ENCODE data around the gene PTPRH. TPM values are rescaled to one million over a fixed set of nuclear protein-coding genes. Genes with fewer than 3 reads are reported as not detected.

Gene PTPRH
- total and polyA plus RNA-seq, 8 donors = 0.10 to 0.63 (median 0.23) TPM

DNA sequence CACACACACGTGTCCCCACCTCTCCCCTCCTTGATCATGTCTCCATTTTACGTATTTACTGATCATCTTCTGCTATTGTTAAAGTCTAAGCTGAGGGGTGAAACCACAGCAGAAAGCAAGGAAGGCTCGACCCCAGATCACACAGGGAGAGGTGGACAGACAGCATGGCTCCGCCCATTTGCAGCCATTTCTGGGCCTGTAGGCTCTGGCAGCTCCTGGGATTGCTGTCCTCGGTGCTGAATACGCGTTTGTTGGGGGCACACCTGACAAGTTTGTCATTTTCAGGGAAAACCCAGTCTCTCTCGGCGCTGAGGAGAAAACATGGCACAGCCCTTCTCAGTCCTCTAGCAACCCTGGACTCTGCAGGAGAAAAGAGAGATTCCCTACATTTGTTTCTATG is 11.2 kb upstream of the PTPRH start:
- Histone ChIP-seq H3K27me3 (peaks cover 0 to 18% of the 10 kb centered on the region in 2 donors), H3K36me3 (peaks cover 0 to 11% of the 10 kb centered on the region in 2 donors), H3K27ac (no peak overlapping the region), H3K4me3 (no peak overlapping the region), H3K9me3 (peaks cover 0 to 10% of the 10 kb centered on the region in 2 donors), H3K4me1 (peaks cover 0 to 14% of the 10 kb centered on the region in 2 donors)
- intact Hi-C loops (cut with DNase I) = no loop called here
- no peak for ATAC-seq
- TF ChIP-seq, protein P1, sequence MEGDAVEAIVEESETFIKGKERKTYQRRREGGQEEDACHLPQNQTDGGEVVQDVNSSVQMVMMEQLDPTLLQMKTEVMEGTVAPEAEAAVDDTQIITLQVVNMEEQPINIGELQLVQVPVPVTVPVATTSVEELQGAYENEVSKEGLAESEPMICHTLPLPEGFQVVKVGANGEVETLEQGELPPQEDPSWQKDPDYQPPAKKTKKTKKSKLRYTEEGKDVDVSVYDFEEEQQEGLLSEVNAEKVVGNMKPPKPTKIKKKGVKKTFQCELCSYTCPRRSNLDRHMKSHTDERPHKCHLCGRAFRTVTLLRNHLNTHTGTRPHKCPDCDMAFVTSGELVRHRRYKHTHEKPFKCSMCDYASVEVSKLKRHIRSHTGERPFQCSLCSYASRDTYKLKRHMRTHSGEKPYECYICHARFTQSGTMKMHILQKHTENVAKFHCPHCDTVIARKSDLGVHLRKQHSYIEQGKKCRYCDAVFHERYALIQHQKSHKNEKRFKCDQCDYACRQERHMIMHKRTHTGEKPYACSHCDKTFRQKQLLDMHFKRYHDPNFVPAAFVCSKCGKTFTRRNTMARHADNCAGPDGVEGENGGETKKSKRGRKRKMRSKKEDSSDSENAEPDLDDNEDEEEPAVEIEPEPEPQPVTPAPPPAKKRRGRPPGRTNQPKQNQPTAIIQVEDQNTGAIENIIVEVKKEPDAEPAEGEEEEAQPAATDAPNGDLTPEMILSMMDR (IDR thresholded peaks at IDR 0.05) = no peak
- DNase-seq = no peak

DNA sequence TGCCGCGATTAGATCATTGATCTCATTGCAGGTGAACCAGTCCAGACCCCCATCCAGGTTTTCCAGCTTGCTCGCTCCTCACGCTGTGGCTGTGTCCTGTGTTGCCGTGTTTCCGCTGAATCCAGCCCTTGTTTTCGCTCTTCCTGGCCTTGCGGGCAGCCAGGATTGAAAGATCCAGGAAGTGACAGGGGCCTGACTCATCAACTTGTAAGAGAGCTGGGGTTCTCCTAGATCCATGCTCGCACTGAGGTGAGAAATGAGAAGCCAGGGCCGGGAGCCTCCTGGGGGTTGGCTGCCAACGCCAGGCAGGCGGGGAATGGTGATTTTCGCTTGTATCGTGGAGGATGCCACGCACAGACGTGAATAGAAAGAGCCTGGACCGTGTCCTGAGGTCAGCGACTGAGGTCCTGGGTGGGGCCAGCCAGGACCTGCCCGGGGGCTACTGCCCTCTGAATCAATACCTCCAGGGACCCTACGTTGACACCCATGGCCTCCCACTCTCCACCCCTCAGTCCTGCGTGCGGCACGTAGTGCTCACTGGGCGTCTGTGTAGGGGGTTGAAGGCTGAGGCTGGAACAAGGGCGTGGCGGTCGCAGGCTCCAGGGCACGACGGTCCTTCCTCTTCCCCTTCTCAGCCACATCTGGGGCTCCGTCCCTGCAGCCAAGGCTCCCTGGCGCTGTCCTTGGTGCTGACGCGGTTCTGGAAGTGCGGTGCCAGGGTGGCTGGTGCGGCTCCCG is 7.3 kb upstream of the PTPRH start:
- Histone ChIP-seq H3K27me3 (peaks cover 0 to 40% of the 10 kb centered on the region in 2 donors), H3K4me3 (peak overlapping the region; percentile 19 to 45), H3K27ac (peak overlapping the region in 1 of 2 donors; percentile 77), H3K9me3 (peaks cover 0 to 18% of the 10 kb centered on the region in 2 donors), H3K36me3 (no peaks in the 10 kb centered on the region), H3K4me1 (peaks cover 0 to 14% of the 10 kb centered on the region in 2 donors)
- TF ChIP-seq, protein P1 (IDR thresholded peaks at IDR 0.05) = no peak
- ATAC-seq = peak; percentile 96
- intact Hi-C loops (cut with DNase I) = no loop called here
- DNase-seq = peak; percentile 56 to 88 (median 74)

DNA sequence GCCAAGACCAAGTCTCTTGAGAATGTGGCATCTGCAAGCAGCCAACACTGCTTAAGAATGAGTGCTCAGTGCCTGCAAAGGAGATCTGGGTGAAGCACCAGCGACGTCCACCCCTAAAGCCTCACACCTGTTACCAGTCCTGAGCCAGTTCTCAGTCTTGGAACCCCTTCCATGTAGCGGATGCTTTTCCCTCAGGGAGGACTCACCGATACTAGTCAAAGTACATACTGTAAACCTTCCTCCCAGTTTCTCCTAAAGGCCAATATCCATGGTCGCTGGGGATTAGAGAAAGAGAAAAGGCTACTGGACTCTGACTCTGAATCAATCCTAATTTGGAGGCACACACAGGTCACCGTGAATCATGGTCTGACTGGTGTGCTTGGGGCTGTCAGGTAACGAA is 4.2 kb upstream of the PTPRH start:
- Histone ChIP-seq H3K4me1 (peaks cover 0 to 22% of the 10 kb centered on the region in 2 donors), H3K36me3 (no peaks in the 10 kb centered on the region), H3K4me3 (no peak overlapping the region), H3K9me3 (peaks cover 0 to 8% of the 10 kb centered on the region in 2 donors), H3K27ac (no peak overlapping the region), H3K27me3 (peaks cover 0 to 52% of the 10 kb centered on the region in 2 donors)
- no peak for ATAC-seq
- DNase-seq = no peak
- TF ChIP-seq, protein P1 (IDR thresholded peaks at IDR 0.05) = no peak
- intact Hi-C loops (cut with DNase I) = no loop called here

DNA sequence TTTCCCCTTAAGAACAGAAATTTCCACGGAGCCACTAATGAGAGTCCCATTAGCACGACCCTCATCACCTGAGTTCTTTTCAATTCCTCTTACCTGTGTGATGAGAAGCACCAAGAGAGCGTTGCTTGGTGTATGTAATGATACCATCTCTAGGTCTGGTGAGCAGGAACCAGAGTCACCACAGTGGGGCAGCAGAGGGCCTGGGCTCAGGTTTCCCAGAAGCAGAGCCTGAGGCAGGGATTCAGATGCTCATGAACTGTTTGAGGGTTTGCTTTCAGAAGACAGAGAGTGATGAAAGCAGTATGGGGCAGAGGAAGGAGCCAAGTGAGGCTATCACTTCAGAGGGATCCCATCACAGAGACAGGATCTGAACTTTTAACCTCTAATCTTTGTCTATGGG is 3.1 kb upstream of the PTPRH start:
- no peak overlapping the region for H3K27ac ChIP-seq
- H3K9me3 ChIP-seq = peaks cover 0 to 8% of the 10 kb centered on the region in 2 donors
- H3K36me3 ChIP-seq = no peaks in the 10 kb centered on the region
- H3K27me3 ChIP-seq = peaks cover 0 to 52% of the 10 kb centered on the region in 2 donors
- ATAC-seq (no peak), DNase-seq (no peak)
- H3K4me3 ChIP-seq = no peak overlapping the region
- TF ChIP-seq, protein P1 (IDR thresholded peaks at IDR 0.05) = peak in 1 of 2 donors; percentile 39
- H3K4me1 ChIP-seq = peaks cover 0 to 22% of the 10 kb centered on the region in 2 donors
- intact Hi-C loops (cut with DNase I) = no loop called here

DNA sequence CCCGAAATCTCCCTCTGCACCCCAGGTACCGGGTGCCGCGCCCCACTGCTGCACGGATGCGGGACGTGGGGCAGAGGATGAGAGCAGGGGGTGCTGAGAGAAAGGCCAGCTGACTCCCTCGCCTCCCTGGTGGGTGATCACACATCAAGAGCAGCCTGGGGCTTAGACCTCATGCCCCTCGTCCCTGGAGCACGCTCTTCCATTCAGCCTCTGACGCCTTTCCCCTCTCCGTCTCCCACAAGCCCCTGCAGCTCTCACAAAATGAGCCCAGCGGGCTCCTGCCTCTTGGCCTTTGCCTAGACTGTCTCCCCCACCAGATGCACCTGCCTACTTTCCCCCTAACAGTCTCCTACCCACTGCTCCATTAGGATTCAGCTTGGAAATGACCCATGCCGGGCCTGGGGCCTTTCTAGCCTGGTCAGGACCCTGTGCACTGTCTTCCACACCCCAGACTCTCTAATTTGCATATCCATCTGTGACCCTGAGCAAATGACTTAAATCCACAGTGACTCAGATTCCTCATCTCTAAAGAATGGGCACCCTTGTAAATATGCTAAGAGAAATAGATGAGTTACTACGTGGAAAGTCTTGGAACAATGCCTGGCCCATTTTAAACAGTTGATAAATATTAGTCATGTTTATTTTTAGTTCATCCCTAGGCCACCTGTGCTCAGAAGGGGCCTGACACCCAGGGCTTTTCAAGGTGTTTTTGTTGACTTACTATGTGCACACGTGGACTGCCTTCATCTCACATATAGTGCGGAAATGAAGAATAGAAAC is 582 bp upstream of the PTPRH start:
- H3K27ac ChIP-seq = no peak overlapping the region
- H3K27me3 ChIP-seq = peaks cover 0 to 53% of the 10 kb centered on the region in 2 donors
- TF ChIP-seq, protein P1 (IDR thresholded peaks at IDR 0.05) = no peak
- intact Hi-C loops (cut with DNase I) = no loop called here
- peaks cover 6 to 16% of the 10 kb centered on the region in 2 donors for H3K4me1 ChIP-seq
- no peak overlapping the region for H3K4me3 ChIP-seq
- peak; percentile 76 for ATAC-seq
- peaks cover 0 to 8% of the 10 kb centered on the region in 2 donors for H3K9me3 ChIP-seq
- DNase-seq = no peak
- H3K36me3 ChIP-seq = no peaks in the 10 kb centered on the region
